HG03571 (cell line): ENCODE data around the gene KANSL1.
"Not testable (repeated sequence)": the region's sequence is repeated elsewhere in the genome, so short reads cannot be mapped to it uniquely, and the experiment has no call there.

Source experiments
- ATAC-seq: cut with Tn5 transposase; IDR thresholded peaks from one replicate; pipeline ENCODE4 v1.9.1; 2021; ENCODE audit not compliant: unreplicated experiment

The KANSL1 gene

DNA sequence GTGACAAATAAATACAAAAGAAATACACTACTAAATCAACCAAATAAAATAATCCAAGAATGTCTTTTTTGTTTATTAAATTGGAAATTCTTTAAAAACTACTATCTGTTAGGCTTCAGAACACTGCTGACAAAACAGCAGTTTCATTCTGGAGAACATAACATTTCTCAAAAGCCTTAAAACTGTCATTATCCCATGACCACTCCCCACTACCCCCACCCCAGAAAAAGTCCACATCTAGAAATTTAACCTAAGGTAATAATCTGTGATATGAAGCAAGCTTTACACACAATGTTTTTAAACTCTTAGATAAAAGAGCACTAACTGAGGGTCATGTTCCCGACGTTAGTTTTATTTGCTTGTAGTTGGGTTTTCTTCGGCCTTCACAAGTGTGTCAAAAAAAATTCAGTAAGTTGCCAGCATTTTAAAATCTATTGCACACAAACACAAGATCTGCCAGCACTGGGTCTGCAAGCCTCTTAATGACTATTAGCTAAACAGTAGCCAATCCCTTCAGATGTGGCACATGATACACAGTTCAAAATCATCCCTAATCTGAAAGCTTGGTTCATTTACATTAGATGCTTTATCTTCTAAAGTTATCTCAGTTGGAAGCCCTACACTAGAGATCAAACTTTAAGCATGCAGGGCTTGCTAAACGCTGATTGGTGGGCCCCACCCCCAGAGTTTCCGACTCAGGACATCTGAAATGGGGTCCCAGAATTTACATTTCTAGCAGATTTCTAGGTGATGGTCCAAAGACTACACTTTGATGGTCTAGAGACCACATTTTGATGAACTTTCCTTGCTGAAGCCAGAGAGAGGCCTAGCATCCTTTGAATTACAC lies 75.2 kb downstream of the KANSL1 start:
- ATAC-seq: no peak

DNA sequence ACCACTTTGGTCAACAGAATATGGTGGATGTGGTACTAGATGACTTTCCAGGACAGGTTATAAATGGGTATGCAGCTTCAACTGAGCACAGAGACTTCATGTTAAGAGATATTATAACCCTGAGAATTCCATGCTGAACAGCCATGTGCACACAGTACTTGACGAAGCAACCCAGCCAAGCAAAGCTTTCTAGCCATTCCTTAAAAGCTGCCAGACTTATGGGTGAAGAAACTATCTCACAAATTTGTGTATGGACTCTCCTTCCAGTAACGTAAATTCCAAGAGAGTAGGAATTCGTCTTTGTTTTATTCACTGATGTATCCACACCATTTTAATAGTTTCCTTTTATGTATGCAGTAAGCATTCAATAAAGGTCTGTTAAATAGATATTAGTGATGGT lies 76.1 kb downstream of the KANSL1 start:
- no peak for ATAC-seq

DNA sequence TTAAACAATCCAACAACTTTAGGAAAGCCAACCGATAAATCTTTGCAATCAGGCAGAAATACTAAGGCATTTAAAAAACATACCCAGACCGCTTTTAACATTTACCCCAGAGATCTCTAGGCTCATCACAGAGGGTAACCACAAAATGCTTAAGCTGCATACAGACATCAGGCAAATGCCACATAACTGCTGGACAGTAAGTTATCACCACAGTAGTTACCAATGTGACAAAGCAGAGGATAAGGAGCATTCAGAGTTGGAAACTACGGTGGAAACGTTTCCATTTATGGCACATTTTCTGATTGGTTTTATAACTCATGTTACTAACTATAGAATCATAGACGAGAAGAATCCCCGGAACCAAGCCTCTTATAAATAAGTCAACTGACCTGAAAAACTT lies 77.5 kb downstream of the KANSL1 start:
- ATAC-seq: no peak

GRCh38 chr17:46111236-46111635 lies 82.0 kb downstream of the KANSL1 start:
- not testable (repeated sequence) for ATAC-seq

DNA sequence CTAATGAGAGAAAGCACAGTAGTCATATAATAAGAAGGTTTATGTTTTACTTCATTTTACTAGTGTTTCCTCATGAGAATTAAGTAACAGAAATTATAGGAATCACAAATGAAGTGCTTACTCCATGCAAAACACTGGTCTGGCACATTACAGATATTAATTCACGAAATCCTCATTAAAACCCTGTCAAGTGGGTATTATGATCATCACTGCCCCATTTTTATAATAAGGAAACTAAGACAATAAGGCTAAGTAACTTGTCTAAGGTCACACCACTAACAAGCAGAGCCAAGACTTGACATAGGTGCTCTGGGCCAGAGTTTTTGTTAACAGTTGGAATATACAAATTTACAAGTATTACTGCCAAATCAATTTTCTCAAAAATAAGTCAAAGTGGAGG lies 83.0 kb downstream of the KANSL1 start:
- ATAC-seq: no peak

- no peak for ATAC-seq
Measured at GRCh38 chr17:46109603-46110189, 83.5 kb downstream of the KANSL1 start.

- ATAC-seq: no peak
Measured at GRCh38 chr17:46108550-46109110, 84.6 kb downstream of the KANSL1 start.

DNA sequence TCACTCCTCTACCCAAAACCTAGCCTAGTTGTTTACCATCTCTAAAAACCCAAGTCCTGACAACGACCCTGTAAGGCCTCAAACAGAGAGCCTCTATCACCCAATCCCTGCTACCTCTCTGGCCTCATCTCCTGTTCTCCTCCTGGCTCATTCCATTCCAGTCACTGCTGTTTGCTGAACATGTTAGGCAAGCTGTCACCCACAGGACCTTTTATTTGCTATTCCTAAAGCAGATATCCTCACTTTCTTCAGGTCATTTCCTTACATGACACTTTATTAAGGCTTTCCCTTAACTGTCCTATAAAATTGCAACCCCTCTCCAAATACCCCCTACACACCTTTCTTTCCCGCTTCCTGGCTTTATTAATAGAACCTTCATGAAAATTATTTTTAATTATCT lies 85.1 kb downstream of the KANSL1 start:
- no peak for ATAC-seq

DNA sequence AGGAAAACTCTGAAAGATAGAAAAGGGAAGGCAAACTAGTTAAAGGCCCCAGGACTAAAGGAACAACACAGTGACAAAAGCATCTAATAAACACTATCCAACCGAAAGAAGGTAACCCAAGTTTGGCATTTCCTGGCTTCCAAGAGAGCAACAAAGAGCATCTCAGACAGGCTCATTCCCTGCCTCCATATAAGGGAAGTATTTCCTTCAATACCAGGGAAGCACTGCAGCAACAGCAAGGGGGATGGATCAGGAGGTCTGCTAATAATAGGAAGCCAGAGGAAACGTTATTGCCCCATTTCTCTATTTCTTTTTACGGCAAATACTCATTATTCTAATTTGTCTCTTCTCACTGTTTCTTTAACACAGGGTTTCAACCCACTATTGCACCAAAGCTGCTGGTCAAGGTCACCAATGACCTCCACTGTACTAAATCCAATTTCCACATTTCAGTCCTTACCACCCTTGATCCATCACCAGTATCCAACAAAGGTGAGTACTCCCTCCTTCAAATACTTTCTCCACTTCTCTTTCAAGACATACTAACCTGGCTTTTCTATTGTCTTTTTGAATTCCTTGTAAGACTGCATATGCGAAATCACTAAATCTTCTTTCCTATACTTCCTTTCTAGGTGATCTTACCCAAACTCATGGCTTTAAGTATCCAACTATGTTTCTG lies 86.1 kb downstream of the KANSL1 start:
- ATAC-seq: no peak

GRCh38 chr17:46102806-46103205 lies 90.4 kb downstream of the KANSL1 start:
- not testable (repeated sequence) for ATAC-seq

- not testable (repeated sequence) for ATAC-seq
Measured at GRCh38 chr17:46101785-46102617, 91.2 kb downstream of the KANSL1 start.

DNA sequence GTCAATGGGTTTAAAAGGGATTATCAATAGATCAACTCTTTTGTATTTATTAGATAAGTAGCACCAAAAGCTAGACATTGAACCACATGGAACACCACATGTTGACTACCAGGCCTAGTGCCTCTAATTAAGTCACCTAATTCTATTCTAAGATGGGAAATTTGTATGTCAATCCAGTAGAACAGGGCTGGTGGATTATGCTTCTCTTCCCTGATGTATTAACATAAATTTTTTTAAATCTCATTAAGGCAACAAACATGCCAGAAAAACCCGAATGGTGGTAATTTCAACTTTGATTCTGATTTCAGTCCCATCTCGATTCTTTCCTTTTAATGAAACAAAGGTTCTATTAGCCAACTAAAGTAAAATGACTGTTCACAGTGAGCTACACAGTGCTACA lies 92.6 kb downstream of the KANSL1 start:
- ATAC-seq: no peak

DNA sequence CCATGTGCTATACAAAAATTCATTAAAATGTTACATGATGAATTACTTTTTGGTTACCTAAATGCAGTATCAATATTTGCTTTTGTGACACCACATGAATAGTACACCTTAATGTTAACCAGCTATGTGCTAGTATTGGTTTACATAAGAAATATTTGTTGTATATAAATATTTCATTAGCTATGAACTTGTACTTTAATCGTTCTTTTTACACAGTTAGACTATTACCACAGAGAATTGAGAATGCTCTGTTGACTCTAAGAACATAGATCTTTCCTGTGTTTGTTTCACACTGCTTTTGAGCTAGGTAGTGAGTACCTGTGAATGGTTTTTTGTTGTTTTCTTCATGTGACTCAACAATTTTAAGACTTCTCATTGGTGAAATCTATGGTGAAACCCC lies 93.4 kb downstream of the KANSL1 start:
- ATAC-seq: no peak

GRCh38 chr17:46097497-46097896 lies 95.7 kb downstream of the KANSL1 start:
- ATAC-seq: no peak

DNA sequence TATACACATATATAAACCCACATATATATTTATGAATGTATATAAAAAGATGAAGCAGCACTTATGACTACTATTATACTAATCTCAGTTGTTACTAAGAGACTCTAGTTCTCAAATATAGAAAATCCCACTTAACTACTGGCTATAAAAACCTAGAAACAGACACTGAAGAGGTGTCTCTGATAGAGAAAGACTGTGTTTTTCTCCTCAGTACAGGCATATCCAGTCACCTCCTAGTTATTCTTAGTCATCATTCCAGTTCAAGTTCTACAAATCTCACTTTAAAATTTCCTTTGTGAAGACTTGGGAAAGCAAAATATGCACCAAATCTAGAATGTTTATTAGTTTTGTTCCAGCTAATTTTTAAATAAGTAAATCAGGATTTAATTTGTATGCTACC lies 100.2 kb downstream of the KANSL1 start:
- no peak for ATAC-seq

GRCh38 chr17:46090871-46091270 lies 102.4 kb downstream of the KANSL1 start:
- no peak for ATAC-seq

DNA sequence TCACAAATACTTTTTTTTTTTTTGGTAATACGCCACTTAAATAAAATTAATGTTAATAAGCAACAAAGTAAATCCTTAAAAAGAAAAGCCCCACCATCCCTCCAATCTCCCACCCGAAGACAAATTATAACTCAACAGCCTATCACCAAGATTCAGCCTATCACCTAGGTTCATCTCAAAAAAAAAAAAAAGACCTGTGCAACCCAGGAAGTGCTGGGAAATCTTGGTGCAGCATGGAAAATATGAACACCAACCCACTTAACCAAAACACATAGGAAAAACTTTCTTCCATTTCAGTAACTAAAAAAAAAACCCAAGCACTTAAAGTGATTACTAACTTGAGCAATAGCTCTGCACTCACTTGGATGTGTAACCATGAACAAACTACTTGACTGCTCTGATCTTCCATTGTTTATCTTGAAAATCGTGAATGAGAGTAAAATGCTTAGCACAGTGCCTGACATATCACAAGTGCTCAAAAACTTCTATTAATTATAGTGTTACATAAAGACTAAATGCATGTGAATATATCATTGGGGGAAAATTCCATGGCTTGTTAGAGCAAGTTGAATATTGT lies 103.8 kb downstream of the KANSL1 start:
- ATAC-seq: no peak

DNA sequence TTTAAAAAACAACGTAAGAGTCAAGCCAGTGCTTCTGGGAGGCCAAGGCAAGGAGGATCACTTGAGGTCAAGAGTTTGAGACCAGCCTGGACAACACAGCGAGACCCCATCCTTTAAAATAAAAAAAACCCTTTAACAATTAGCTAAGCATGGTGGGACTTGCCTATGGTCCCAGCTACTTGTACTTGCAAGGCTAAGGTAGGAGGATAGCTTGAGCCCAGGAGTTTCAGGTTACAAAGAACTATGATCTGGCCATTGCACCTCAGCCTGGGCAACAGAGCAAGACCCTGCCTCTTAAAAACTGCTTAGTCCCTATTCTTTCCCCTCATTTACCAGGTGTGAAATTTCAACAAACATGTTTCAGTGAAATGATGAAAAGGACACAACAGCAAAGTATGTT lies 104.6 kb downstream of the KANSL1 start:
- no peak for ATAC-seq

DNA sequence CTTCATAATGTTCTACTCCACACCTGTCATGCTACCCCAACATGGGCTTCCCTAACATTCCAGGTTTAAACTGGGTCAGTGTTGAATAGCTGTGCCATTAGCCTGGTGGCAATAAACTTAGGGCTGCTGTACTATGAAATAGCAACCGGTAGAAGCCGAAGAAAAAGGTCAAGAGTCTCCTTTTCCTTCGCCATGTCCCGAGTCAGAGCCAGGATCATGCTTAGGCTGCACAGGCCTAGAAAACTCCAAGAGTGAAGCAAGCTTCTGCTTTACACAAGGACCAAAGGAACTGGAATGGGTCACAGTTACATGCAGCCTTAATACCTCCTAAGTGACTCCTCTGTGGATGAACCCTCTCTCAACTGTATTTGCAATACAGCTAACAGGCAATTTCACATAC lies 105.4 kb downstream of the KANSL1 start:
- not testable (repeated sequence) for ATAC-seq

GRCh38 chr17:46086821-46087220 lies 106.4 kb downstream of the KANSL1 start:
- ATAC-seq: no peak

- no peak for ATAC-seq
Measured at GRCh38 chr17:46085522-46085921, 107.7 kb downstream of the KANSL1 start.
